ENCODE results near the gene TLE5. TPM values are rescaled to one million over a fixed set of nuclear protein-coding genes. Genes with fewer than 3 reads are reported as not detected.
A peak's percentile ranks its signal among the peaks of the same experiment; 100 is the strongest.

Gene TLE5
- polyA plus RNA-seq, 1 donor (not counting 4 experiments of a cell fraction or from before 2014, with no cell fraction given), result 249 TPM

GRCh38 chr19:3057275-3057714, 5.0 kb downstream of the TLE5 start:
- no peak overlapping the region for H3K27ac ChIP-seq (ENCODE audit: control insufficient read depth, insufficient read depth, low read length)
- FAIRE-seq, result no peak
- peaks cover 8% of the 10 kb centered on the region for H3K79me2 ChIP-seq (ENCODE audit: control insufficient read depth, insufficient read depth, low read length)
- no peaks in the 10 kb centered on the region for H3K9me3 ChIP-seq (ENCODE audit: control insufficient read depth, low read depth, low read length)
- H3K27me3 ChIP-seq (ENCODE audit: control insufficient read depth, extremely low read depth, insufficient read depth, low read length), result no peaks in the 10 kb centered on the region
- no peak for DNase-seq (ENCODE audit: low read depth, low spot score)
- peaks cover 22 to 28% of the 10 kb centered on the region in 2 experiments for H3K36me3 ChIP-seq (ENCODE audit: control insufficient read depth in 2 of 2, extremely low read depth in 1 of 2, insufficient read depth in 2 of 2, low read length in 2 of 2)
- no peak overlapping the region for H3K4me2 ChIP-seq (ENCODE audit: control insufficient read depth, extremely low read depth, insufficient read depth, low read depth, low read length)
- H3K9ac ChIP-seq (ENCODE audit: control insufficient read depth, extremely low read depth, insufficient read depth, low read length), result no peak overlapping the region
- H3K4me3 ChIP-seq (ENCODE audit: control insufficient read depth in 2 of 3, extremely low read depth in 1 of 3, insufficient read depth in 2 of 3, low read depth in 1 of 3, low read length in 3 of 3), result no peak overlapping the region
- H3K9me1 ChIP-seq (ENCODE audit: control insufficient read depth, extremely low read depth, insufficient read depth, low read length), result peaks cover 3% of the 10 kb centered on the region
- dilution Hi-C loops (cut with MboI; ENCODE audit: extremely low pct_ligation_motif_present, low sequenced_read_pairs), result no loop called here
- peaks cover 13% of the 10 kb centered on the region for H4K20me1 ChIP-seq (ENCODE audit: control insufficient read depth, extremely low read depth, insufficient read depth, low read length)
- no peak overlapping the region for H2AFZ ChIP-seq (ENCODE audit: control insufficient read depth, low read length)
- TF ChIP-seq EZH2 (IDR thresholded peaks at IDR 0.05; ENCODE audit: low read length) (no peak), CTCF (optimal IDR thresholded peaks at IDR 0.05 in 1 of 3, IDR thresholded peaks at IDR 0.05 in 1 of 3, conservative IDR thresholded peaks at IDR 0.05 in 1 of 3; ENCODE audit: extremely low read depth in 1 of 3, insufficient read depth in 2 of 3, low read length in 3 of 3) (no peak)
- peaks cover 50% of the 10 kb centered on the region for H3K4me1 ChIP-seq (ENCODE audit: control insufficient read depth, extremely low read depth, insufficient read depth, low read length)

GRCh38 chr19:3056417-3057088, 5.7 kb downstream of the TLE5 start:
- peaks cover 8% of the 10 kb centered on the region for H3K79me2 ChIP-seq (ENCODE audit: control insufficient read depth, insufficient read depth, low read length)
- no peak for TF ChIP-seq CTCF (optimal IDR thresholded peaks at IDR 0.05 in 1 of 3, IDR thresholded peaks at IDR 0.05 in 1 of 3, conservative IDR thresholded peaks at IDR 0.05 in 1 of 3; ENCODE audit: extremely low read depth in 1 of 3, insufficient read depth in 2 of 3, low read length in 3 of 3)
- no peak for TF ChIP-seq EZH2 (IDR thresholded peaks at IDR 0.05; ENCODE audit: low read length)
- no peak overlapping the region for H2AFZ ChIP-seq (ENCODE audit: control insufficient read depth, low read length)
- DNase-seq (ENCODE audit: low read depth, low spot score) (no peak), FAIRE-seq (no peak)
- peaks cover 50% of the 10 kb centered on the region for H3K4me1 ChIP-seq (ENCODE audit: control insufficient read depth, extremely low read depth, insufficient read depth, low read length)
- no peak overlapping the region for H3K27ac ChIP-seq (ENCODE audit: control insufficient read depth, insufficient read depth, low read length)
- dilution Hi-C loops (cut with MboI; ENCODE audit: extremely low pct_ligation_motif_present, low sequenced_read_pairs), result no loop called here
- no peaks in the 10 kb centered on the region for H3K9me3 ChIP-seq (ENCODE audit: control insufficient read depth, low read depth, low read length)
- H4K20me1 ChIP-seq (ENCODE audit: control insufficient read depth, extremely low read depth, insufficient read depth, low read length), result peaks cover 13% of the 10 kb centered on the region
- H3K9ac ChIP-seq (ENCODE audit: control insufficient read depth, extremely low read depth, insufficient read depth, low read length), result peak overlapping the region; percentile 15
- peaks cover 3% of the 10 kb centered on the region for H3K9me1 ChIP-seq (ENCODE audit: control insufficient read depth, extremely low read depth, insufficient read depth, low read length)
- H3K4me3 ChIP-seq (ENCODE audit: control insufficient read depth in 2 of 3, extremely low read depth in 1 of 3, insufficient read depth in 2 of 3, low read depth in 1 of 3, low read length in 3 of 3), result no peak overlapping the region
- no peak overlapping the region for H3K4me2 ChIP-seq (ENCODE audit: control insufficient read depth, extremely low read depth, insufficient read depth, low read depth, low read length)
- no peaks in the 10 kb centered on the region for H3K27me3 ChIP-seq (ENCODE audit: control insufficient read depth, extremely low read depth, insufficient read depth, low read length)
- H3K36me3 ChIP-seq (ENCODE audit: control insufficient read depth in 2 of 2, extremely low read depth in 1 of 2, insufficient read depth in 2 of 2, low read length in 2 of 2), result peaks cover 22 to 28% of the 10 kb centered on the region in 2 experiments

Measured in keratinocyte (primary cell).